SJSA1 (cell line): ENCODE results near the gene TMEM9B. TPM values are rescaled to one million over a fixed set of nuclear protein-coding genes. Genes with fewer than 3 reads are reported as not detected.

Experiments
- DNase-seq, 2 experiments: peaks; one replicate each; pipeline ENCODE4 v3.0.0-alpha.2; 2015 to 2020; ENCODE audit warnings: low spot score in 2 of 2, low read depth in 1 of 2
- H3K27ac ChIP-seq: fragments of 250-450 bp; sonication (Bioruptor Pico); 2 replicates; pipeline ENCODE4 v1.5.1; 2020; ENCODE audit warnings: mild to moderate bottlenecking, moderate library complexity
- H3K27me3 ChIP-seq: fragments of 250-450 bp; sonication (Bioruptor Pico); replicated peaks from 2 replicates; pipeline ENCODE4 v1.5.1; 2020; ENCODE audit warnings: mild to moderate bottlenecking, moderate library complexity
- H3K36me3 ChIP-seq: fragments of 250-450 bp; sonication (Bioruptor Pico); 2 replicates; pipeline ENCODE4 v1.5.1; 2020; ENCODE audit warnings: mild to moderate bottlenecking
- H3K4me1 ChIP-seq: fragments of 250-450 bp; sonication (Bioruptor Pico); replicated peaks from 2 replicates; pipeline ENCODE4 v1.6.1; 2021; ENCODE audit warnings: mild to moderate bottlenecking
- H3K4me3 ChIP-seq: fragments of 250-450 bp; sonication (Bioruptor Pico); 2 replicates; pipeline ENCODE4 v1.5.1; 2020; ENCODE audit warnings: mild to moderate bottlenecking
- H3K9me3 ChIP-seq: fragments of 250-450 bp; sonication (Bioruptor Pico); replicated peaks from 2 replicates; pipeline ENCODE4 v1.5.1; 2020; ENCODE audit warnings: mild to moderate bottlenecking
- total RNA-seq: library from RNA; depleted of rRNA; stranded (reverse); fragments of >200 nt; shearing (Covaris generic); gene quantifications from 2 replicates; pipeline ENCODE4 v1.2.3, GENCODE V29; 2014

Gene TMEM9B
- total RNA-seq, 1 experiment from 2014 or later: 27.3 TPM

DNA sequence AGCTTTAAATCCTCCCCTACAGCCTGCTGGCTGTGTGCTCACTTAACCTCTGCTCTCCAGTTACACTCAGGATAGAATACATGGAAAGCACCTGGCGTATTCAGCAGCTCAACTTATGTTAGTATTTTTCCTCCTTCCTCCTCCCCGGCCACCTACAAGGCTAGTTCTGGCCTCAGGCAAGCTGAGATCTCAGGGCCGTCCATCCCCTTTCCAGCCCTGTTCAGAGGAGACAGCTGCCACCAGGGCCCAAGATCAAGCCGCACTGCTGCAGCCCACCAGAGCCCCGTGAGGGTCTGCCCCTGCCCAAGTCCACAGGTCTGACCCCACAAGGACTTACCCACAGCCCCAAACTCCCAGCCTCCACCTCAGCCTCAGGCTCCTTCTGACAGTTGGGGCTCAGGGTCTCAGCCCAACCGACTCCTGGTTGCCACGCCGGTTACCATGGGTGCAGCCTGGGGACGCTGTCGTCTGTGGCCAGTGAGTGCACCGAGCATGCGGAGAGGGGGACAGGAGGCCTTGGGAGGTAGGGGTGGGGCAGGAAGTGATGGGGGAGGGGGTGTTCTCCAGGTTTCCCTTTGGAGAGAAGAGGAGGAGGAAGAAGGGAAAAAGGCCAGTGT lies 31.6 kb downstream of the TMEM9B start, which contains the start of gene C11orf16:
Gene C11orf16 (minus strand): TSS at position 384 of the 617 bp plus-strand sequence. CDS start 639 bp downstream, outside the sequence.
- Histone ChIP-seq H3K9me3 (no peaks in the 10 kb centered on the region), H3K36me3 (no peaks in the 10 kb centered on the region), H3K27me3 (no peaks in the 10 kb centered on the region), H3K27ac (no peak within 1 kb of the TSS), H3K4me3 (no peak within 1 kb of the TSS), H3K4me1 (peaks cover 9% of the 10 kb centered on the region; the same call in 1 of the 2 replicates)
- no peak for DNase-seq

DNA sequence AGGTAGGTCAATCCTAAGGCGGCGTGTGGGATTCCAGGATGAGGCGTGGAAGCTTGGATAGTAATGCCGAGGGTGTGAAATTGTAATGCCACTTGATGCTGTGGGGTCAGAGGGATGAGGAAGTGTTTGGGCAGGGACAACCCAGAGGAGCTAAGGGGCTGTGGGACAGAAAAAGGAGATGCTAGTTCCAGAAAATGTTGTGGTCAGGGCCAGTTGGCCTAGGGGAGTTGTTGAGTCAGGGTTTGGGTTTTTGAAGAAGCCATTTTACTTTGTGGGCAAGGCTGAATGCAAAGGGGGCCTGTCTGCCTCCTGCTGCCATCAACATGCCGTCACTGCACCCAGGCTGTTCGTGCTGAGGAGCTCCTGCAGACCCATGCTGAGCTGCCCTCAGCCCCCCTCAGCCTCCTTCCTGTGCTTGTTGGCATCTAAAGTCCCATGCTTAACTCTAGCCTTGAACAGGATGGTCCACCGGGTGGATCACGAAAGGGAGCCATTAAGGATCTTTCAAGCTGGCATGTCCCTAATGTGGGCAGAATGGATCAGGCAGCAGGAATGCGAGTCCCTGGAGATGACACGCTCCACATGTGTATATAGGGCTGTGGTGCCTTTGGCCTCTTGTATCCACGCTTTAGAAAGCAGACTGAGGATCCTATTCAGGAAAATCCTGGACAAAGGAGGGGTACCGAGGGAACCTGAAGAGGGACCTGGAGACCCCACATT lies 33.6 kb downstream of the TMEM9B start:
- Histone ChIP-seq H3K27me3 (no peaks in the 10 kb centered on the region), H3K4me1 (peaks cover 9% of the 10 kb centered on the region; the same call in 1 of the 2 replicates), H3K27ac (no peak overlapping the region), H3K36me3 (no peaks in the 10 kb centered on the region), H3K9me3 (no peaks in the 10 kb centered on the region), H3K4me3 (no peak overlapping the region)
- no peak for DNase-seq

DNA sequence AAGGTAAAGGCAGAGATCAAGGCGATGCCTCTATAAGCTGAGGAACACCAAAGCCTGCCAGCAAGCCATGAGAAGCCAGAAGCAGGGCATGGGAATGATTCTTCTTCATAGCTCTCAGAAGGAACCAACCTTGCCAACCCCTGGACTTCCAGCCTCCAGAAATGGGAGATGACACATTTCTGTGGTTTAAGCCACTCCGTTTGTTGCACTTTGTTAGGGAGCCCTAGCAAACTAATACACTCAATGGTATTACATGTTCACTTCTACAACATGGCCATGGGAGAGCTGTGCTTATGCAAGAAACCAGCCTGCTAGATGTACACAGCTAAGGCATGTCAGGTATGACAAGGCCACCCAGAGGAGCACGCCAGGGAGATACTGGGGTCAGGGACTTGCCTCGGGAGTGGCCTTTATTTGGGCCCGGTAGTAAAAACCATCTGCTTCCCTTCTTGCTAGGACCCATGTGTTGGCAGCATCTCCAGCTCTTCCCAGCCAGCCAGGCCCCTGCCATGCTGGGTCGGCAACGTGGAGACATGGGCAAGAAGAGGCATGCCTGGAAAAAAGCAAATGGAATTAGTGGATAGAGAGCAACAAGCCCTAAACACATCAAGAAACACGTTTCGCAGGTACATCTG lies 35.1 kb downstream of the TMEM9B start:
- H3K36me3 ChIP-seq: no peaks in the 10 kb centered on the region

GRCh38 chr11:8928205-8928604 lies 36.0 kb downstream of the TMEM9B start:
- no peaks in the 10 kb centered on the region for H3K4me1 ChIP-seq
- H3K27ac ChIP-seq: no peak overlapping the region

More for the DNA sequence above, 35.1 kb downstream of the TMEM9B start:
- Histone ChIP-seq H3K4me3 (no peak overlapping the region), H3K27ac (no peak overlapping the region), H3K27me3 (no peaks in the 10 kb centered on the region), H3K4me1 (no peaks in the 10 kb centered on the region), H3K9me3 (no peaks in the 10 kb centered on the region)
- DNase-seq: no peak

GRCh38 chr11:8927233-8927632 lies 37.0 kb downstream of the TMEM9B start:
- Histone ChIP-seq H3K27me3 (no peaks in the 10 kb centered on the region), H3K4me1 (no peaks in the 10 kb centered on the region), H3K36me3 (no peaks in the 10 kb centered on the region), H3K27ac (no peak overlapping the region), H3K4me3 (no peak overlapping the region), H3K9me3 (no peaks in the 10 kb centered on the region)
- DNase-seq: no peak

More at GRCh38 chr11:8928205-8928604, 36.0 kb downstream of the TMEM9B start:
- no peak for DNase-seq
- Histone ChIP-seq H3K36me3 (no peaks in the 10 kb centered on the region), H3K4me3 (no peak overlapping the region), H3K9me3 (no peaks in the 10 kb centered on the region), H3K27me3 (no peaks in the 10 kb centered on the region)

- H3K27me3 ChIP-seq: no peaks in the 10 kb centered on the region
- DNase-seq: no peak
- no peaks in the 10 kb centered on the region for H3K9me3 ChIP-seq
- H3K36me3 ChIP-seq: no peaks in the 10 kb centered on the region
- H3K27ac ChIP-seq: no peak overlapping the region
- no peak overlapping the region for H3K4me3 ChIP-seq
- H3K4me1 ChIP-seq: no peaks in the 10 kb centered on the region
Observed at GRCh38 chr11:8926236-8926635, 38.0 kb downstream of the TMEM9B start.

DNA sequence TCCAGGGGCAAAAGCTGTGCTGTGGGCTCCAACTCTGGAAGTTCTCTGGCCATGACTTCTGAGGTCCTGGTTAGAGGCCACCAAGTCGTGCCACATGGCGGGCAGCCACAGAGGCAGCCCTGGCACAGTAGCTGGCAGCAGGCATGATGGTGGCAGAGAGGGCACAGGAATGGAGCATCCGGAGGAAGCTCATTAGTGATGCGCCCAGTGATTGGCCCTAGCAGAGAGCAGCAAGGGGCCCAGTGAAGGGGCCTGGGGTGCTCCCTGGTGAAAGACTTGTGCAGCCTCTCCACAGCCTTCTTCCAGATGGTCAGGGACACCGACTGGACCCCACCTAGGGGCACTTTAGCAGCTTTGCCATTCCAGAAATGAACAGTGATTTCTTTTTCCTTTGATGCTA lies 38.5 kb downstream of the TMEM9B start:
- Histone ChIP-seq H3K9me3 (no peaks in the 10 kb centered on the region), H3K4me3 (no peak overlapping the region), H3K27ac (no peak overlapping the region), H3K36me3 (no peaks in the 10 kb centered on the region), H3K4me1 (no peaks in the 10 kb centered on the region), H3K27me3 (no peaks in the 10 kb centered on the region)
- no peak for DNase-seq

DNA sequence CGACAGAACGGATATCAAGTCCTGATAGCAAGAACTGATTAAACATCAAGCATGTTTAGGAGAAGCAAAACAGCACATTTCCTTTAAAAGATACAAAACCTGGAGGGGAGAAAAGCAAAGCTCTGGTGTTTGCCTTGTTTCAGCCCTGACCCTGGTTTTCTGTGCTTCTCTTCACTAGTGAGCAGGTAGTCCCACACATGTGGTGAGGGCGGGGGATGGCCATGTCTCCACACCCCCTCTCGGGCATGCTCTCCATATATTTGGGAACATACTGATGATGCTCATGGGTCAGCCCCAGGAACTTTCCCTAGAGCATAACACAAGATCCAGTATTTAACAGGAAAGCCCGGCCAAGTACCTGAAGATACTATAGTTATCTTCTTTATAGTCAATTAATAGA lies 41.6 kb downstream of the TMEM9B start:
- Histone ChIP-seq H3K36me3 (peaks cover 16% of the 10 kb centered on the region), H3K9me3 (no peaks in the 10 kb centered on the region), H3K27me3 (no peaks in the 10 kb centered on the region), H3K27ac (no peak overlapping the region), H3K4me1 (peaks cover 5% of the 10 kb centered on the region), H3K4me3 (no peak overlapping the region)
- no peak for DNase-seq

DNA sequence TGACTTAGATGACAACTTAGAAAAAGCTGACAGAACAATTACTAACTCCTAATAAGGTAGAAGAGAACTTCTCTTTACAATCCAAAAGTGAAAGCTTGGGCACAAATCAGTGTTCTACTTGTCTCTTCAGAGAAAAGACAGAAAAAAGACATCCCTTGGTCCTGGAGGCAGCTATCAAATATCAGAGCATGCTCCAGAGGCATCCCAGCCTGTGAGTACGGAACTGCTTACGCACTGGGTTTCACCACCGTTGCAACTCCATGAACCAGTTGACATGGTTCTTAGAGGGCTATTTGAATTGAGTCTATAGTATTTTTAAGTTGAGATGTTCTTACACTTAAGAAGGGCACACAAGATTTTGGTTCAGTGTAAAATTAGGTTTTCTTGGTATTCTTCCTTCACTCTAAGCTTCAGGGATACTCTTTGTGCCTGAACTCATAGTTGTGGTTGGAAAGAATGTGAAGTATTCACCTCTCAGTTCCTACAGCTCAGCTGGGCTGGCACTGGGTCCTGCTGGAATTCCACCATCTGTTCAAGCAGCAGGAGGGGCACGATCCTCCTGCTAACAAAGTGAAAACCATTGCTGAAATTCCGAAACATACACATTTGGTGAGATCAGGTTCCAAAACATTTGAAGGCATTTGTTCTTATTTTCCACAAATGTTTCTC lies 47.0 kb downstream of the TMEM9B start:
- Histone ChIP-seq H3K27me3 (no peaks in the 10 kb centered on the region), H3K9me3 (no peaks in the 10 kb centered on the region), H3K4me1 (peaks cover 24% of the 10 kb centered on the region), H3K4me3 (no peak overlapping the region), H3K36me3 (peaks cover 26% of the 10 kb centered on the region), H3K27ac (peak overlapping the region; percentile 37)
- peak; percentile 53 to 68 for DNase-seq

- H3K36me3 ChIP-seq: peaks cover 30% of the 10 kb centered on the region
- no peak overlapping the region for H3K27ac ChIP-seq
- H3K4me3 ChIP-seq: no peak overlapping the region
- no peaks in the 10 kb centered on the region for H3K9me3 ChIP-seq
- H3K4me1 ChIP-seq: peaks cover 24% of the 10 kb centered on the region
- no peaks in the 10 kb centered on the region for H3K27me3 ChIP-seq
- no peak for DNase-seq
Observed at GRCh38 chr11:8914661-8915018, 49.6 kb downstream of the TMEM9B start.

DNA sequence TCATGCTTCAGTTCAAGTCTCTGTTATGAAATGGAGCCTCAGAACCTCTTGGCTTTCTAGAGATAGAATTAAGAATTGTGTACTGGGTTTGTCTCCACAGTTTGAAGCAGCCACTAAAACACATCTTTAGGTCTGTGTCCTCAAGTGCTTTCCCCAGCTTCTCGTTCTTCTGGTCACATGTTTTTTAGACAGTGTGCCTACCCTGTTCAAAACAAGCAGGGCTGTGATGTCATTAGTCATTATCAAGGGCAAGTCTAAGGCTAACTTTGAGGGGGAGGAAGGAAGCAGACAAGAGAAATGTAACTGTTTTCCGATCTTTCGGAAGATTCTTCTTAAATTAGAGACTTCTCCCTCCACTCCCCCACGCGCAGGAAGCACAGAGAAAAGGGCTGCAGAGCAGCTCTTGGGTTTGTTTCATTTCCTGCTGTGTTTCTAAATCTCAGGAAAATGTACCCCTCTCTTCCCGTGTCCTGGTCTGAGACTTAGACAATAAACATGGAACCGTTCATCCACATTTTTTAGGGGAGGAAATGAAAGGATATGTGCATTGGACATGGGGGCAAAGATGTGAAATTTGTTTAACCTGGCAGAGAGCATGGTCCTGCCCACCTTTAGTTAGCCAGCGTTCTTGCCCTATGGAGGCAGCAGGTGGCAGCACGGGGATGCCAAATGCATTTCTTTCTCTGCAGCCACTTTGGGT lies 50.1 kb downstream of the TMEM9B start:
- H3K9me3 ChIP-seq: no peaks in the 10 kb centered on the region
- H3K27ac ChIP-seq: no peak overlapping the region
- peaks cover 27% of the 10 kb centered on the region for H3K36me3 ChIP-seq
- H3K4me3 ChIP-seq: no peak overlapping the region
- H3K27me3 ChIP-seq: no peaks in the 10 kb centered on the region
- peaks cover 24% of the 10 kb centered on the region for H3K4me1 ChIP-seq
- DNase-seq: no peak

DNA sequence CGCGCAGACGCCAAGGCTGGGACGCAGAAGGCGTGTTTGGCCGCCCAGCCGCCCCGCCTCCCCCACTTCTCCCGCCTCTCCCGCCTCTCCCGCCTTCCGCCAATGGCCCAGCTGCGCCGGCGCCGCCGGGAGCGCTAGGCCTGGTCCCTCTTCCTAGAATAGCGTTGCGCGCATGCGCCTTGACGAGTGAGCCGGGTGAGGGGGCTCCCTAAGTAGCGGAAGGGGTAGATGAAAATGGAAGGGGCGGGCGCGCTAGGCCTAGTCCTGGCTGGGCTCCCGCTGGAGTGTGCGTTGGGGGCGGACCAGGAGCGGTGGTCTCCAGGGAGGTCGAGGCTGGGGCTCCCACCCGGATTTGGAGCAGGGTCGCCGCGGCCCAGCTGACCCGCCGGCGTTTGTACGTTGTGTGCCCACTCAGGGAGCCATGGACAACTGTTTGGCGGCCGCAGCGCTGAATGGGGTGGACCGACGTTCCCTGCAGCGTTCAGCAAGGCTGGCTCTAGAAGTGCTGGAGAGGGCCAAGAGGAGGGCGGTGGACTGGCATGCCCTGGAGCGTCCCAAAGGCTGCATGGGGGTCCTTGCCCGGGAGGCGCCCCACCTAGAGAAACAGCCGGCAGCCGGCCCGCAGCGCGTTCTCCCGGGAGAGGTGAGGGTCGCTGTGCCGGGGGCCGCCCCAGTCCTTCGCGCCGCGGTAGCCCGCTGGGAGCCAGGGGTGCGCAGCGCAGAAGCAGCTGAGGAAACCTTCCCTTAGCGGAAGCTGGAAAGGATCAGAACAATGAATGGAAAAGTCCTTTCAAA lies 53.0 kb downstream of the TMEM9B start, which contains the start of gene AKIP1:
Gene AKIP1 (plus strand): TSS at position 161 of the 795 bp plus-strand sequence. CDS start 261 bp downstream, at position 422.
- Histone ChIP-seq H3K27me3 (no peaks in the 10 kb centered on the region), H3K4me3 (peak within 1 kb of the TSS; percentile 86), H3K9me3 (no peaks in the 10 kb centered on the region), H3K4me1 (peaks cover 14% of the 10 kb centered on the region), H3K36me3 (peaks cover 9% of the 10 kb centered on the region; the same call in 1 of the 2 replicates), H3K27ac (peak within 1 kb of the TSS; percentile 65)
- peak; percentile 77 to 90 for DNase-seq
